GM12878 (cell line): ENCODE results near the gene LTBP4. TPM values are rescaled to one million over a fixed set of nuclear protein-coding genes. Genes with fewer than 3 reads are reported as not detected.

Experiments used
- CEBPB ChIP-seq, 2 experiments: fragments of 150-350 bp in 1 of 2; IDR thresholded peaks; 2 replicates each; pipeline ENCODE4 v1.6.1; 2012 to 2014; ENCODE audit warnings: low read depth in 2 of 2, low read length in 2 of 2, borderline replicate concordance in 1 of 2, inconsistent platforms in 1 of 2
- CHD2 ChIP-seq: IDR thresholded peaks from 2 replicates; pipeline ENCODE4 v1.6.1; 2011; ENCODE audit warnings: low read depth, low read length, improper control_type of control experiment, borderline replicate concordance
- DPF2 ChIP-seq: fragments of 450-650 bp; IDR thresholded peaks from 2 replicates; pipeline ENCODE4 v1.6.1; 2017; ENCODE audit warnings: mild to moderate bottlenecking
- E2F4 ChIP-seq: IDR thresholded peaks from 2 replicates; pipeline ENCODE4 v1.6.1; 2012; ENCODE audit warnings: low read depth, low read length, improper control_type of control experiment
- EGR1 ChIP-seq, 2 experiments: IDR thresholded peaks; 1 replicate in 1 of 2; 2 replicates in 1 of 2; pipeline ENCODE4 v1.6.1; 2011 to 2012; ENCODE audit warnings: low read depth in 2 of 2, low read length in 2 of 2, borderline replicate concordance in 1 of 2, mild to moderate bottlenecking in 1 of 2, moderate library complexity in 1 of 2
- EZH2 ChIP-seq: IDR thresholded peaks from 2 replicates; pipeline ENCODE4 v1.6.1; 2012; ENCODE audit warnings: low read depth, mild to moderate bottlenecking, control low read depth, inconsistent platforms, low read length, borderline replicate concordance; ENCODE audit not compliant: control insufficient read depth
- IRF3 ChIP-seq: fragments of 450-650 bp; IDR thresholded peaks from 2 replicates; pipeline ENCODE4 v1.6.1; 2014; ENCODE audit warnings: mild to moderate bottlenecking
- IRF4 ChIP-seq: IDR thresholded peaks from 2 replicates; pipeline ENCODE4 v1.6.1; 2011; ENCODE audit warnings: low read depth, low read length
- KAT2A ChIP-seq: conservative IDR thresholded peaks from 2 replicates; pipeline ENCODE4 v1.6.1; 2011; ENCODE audit warnings: low read depth, low read length; ENCODE audit not compliant: control insufficient read depth
- MYC ChIP-seq: IDR thresholded peaks from 2 replicates; pipeline ENCODE4 v1.6.1; 2011; ENCODE audit warnings: mild to moderate bottlenecking, low read length, moderate library complexity, inconsistent platforms; ENCODE audit not compliant: insufficient read depth, insufficient replicate concordance, insufficient read length, severe bottlenecking
- NR2C2 ChIP-seq: IDR thresholded peaks from 2 replicates; pipeline ENCODE4 v1.6.1; 2011; ENCODE audit warnings: borderline replicate concordance, low read depth; ENCODE audit not compliant: control insufficient read depth, insufficient read length
- PML ChIP-seq: IDR thresholded peaks from 2 replicates; pipeline ENCODE4 v1.6.1; 2012; ENCODE audit warnings: low read length, inconsistent platforms
- POLR2AphosphoS5 ChIP-seq: IDR thresholded peaks from 2 replicates; pipeline ENCODE4 v1.6.1; 2011; ENCODE audit warnings: mild to moderate bottlenecking, low read length, inconsistent platforms
- RELA ChIP-seq: fragments of 450-650 bp; IDR thresholded peaks from 2 replicates; pipeline ENCODE4 v1.8.0; 2014; ENCODE audit warnings: borderline replicate concordance; ENCODE audit not compliant: partially characterized antibody
- RFX5 ChIP-seq: IDR thresholded peaks from 2 replicates; pipeline ENCODE4 v1.6.1; 2011; ENCODE audit warnings: low read depth, low read length, improper control_type of control experiment
- RUNX3 ChIP-seq: IDR thresholded peaks from 2 replicates; pipeline ENCODE4 v1.6.1; 2012; ENCODE audit warnings: low read length, inconsistent platforms
- SMARCA5 ChIP-seq: fragments of 450-650 bp; IDR thresholded peaks from 2 replicates; pipeline ENCODE4 v1.6.1; 2017; ENCODE audit warnings: mild to moderate bottlenecking
- SMC3 ChIP-seq: IDR thresholded peaks from 2 replicates; pipeline ENCODE4 v1.6.1; 2011; ENCODE audit warnings: low read length, improper control_type of control experiment, borderline replicate concordance
- TBL1XR1 ChIP-seq: IDR thresholded peaks from 2 replicates; pipeline ENCODE4 v1.6.1; 2012; ENCODE audit warnings: low read depth, low read length, improper control_type of control experiment
- TCF7 ChIP-seq: IDR thresholded peaks from 2 replicates; pipeline ENCODE4 v1.6.1; 2014; ENCODE audit warnings: antibody characterized with exemption, borderline replicate concordance
- USF2 ChIP-seq: IDR thresholded peaks from 2 replicates; pipeline ENCODE4 v1.6.1; 2011; ENCODE audit warnings: low read depth, low read length, improper control_type of control experiment, borderline replicate concordance
- ZNF592 ChIP-seq: fragments of 450-650 bp; IDR thresholded peaks from 2 replicates; pipeline ENCODE4 v1.6.1; 2017; ENCODE audit warnings: mild to moderate bottlenecking, moderate library complexity
- polyA plus RNA-seq, 11 experiments: library from polyadenylated mRNA; depleted of rRNA in 4 of 11; unstranded in 6 of 11; stranded (reverse) in 5 of 11; fragments of >200 nt; fragmentation: Nextera tagmentation in 4 of 11; fragmentation: Illumina TruSeq in 1 of 11; extraction: Ambion mirVana in 4 of 11; extraction: Trizol in 1 of 11; gene quantifications; 1 replicate in 1 of 11; 2 replicates in 10 of 11; pipeline versions ENCODE4 v1.2.1 to v1.2.3, GENCODE V29; 2011 to 2016; ENCODE audit warnings: inconsistent platforms in 2 of 11, missing spikeins in 2 of 11, low read depth in 1 of 11
- total RNA-seq, 4 experiments: library from RNA; depleted of rRNA in 3 of 4; stranded (reverse); fragments of >200 nt in 3 of 4; fragmentation: Illumina TruSeq in 1 of 4; extraction: Trizol in 1 of 4; gene quantifications; 2 replicates each; pipeline versions ENCODE4 v1.2.1 to v1.2.3, GENCODE V29; 2013 to 2021
- TF ChIP-seq, protein P1 (sequence below): IDR thresholded peaks from 2 replicates; pipeline ENCODE4 v1.6.1; 2012; ENCODE audit warnings: low read depth, low read length, improper control_type of control experiment

Gene LTBP4
- total and polyA plus RNA-seq, 10 of the 15 experiments (the other 5 are each of a cell fraction or from before 2014, with no cell fraction given), result 0.09 to 34.6 (median 8.5) TPM; not detected in 1

DNA sequence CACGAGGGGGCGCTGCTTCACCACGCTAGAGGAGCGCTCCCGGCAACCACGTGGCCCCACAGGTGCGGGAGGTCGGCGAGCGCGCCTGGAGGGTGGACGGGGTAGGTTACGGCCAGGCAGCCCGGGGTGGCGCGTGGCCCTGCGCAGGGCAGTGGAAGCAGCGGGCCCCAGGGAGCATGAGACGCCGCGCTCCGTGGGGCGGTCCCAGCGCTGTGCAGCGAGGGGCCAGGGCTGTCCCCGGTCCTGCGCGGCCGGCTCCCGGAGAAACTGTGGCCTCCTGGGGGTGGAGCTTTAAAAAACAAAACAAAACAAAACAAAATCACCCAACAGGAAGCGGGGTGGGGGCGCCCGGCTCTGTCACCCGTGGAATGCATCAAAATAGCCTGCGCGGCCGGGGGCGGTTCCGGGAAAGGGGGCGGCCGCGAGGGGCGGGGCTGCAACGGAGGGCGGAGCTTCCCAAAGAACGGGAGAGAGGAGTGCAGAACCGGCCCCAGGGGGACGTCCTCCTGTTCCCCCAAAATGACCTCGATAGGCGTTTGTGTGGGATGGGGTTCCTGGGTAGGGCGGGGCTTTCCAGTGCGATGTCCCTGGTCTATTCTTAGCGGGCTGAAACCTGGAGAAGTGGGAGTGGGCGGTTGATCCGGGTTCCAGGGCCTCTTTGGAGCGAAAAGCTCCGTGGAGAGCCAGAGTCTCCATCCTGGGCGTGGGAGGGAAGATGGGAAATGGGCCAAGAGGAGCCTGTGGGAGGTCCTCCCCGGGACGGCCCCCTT is 61.9 kb downstream of the LTBP4 start (continued):
- TF ChIP-seq USF2, result peak; percentile 69
- peak; percentile 92 for TF ChIP-seq SMARCA5
- no peak for TF ChIP-seq IRF3
- no peak for TF ChIP-seq IRF4
- TF ChIP-seq, protein P1, sequence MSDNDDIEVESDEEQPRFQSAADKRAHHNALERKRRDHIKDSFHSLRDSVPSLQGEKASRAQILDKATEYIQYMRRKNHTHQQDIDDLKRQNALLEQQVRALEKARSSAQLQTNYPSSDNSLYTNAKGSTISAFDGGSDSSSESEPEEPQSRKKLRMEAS, result peak; percentile 96
- no peak for TF ChIP-seq CHD2
- no peak for TF ChIP-seq CEBPB (IDR thresholded peaks at IDR 0.05; ENCODE audit: borderline replicate concordance in 1 of 2, low read depth in 2 of 2, low read length in 2 of 2)
- TF ChIP-seq POLR2AphosphoS5, result no peak
- peak in 1 of 2 experiments; percentile 65; a peak in 1 of 3 replicates for TF ChIP-seq EGR1 (IDR thresholded peaks at IDR 0.05; ENCODE audit: borderline replicate concordance in 1 of 2, low read depth in 2 of 2, low read length in 2 of 2)
- 0 out of 2 replicates have a peak, but pooled peaks have one; percentile 3 for TF ChIP-seq RUNX3
- TF ChIP-seq ZNF592, result 0 out of 2 replicates have a peak, but pooled peaks have one; percentile 16
- no peak for TF ChIP-seq EZH2
- TF ChIP-seq PML, result no peak
- TF ChIP-seq TCF7, result no peak
- TF ChIP-seq TBL1XR1, result no peak
- TF ChIP-seq RFX5, result no peak
- TF ChIP-seq MYC, result peak; percentile 87
- TF ChIP-seq KAT2A, result no peak
- TF ChIP-seq RELA, result peak; percentile 77
- no peak for TF ChIP-seq E2F4
- no peak for TF ChIP-seq NR2C2
- TF ChIP-seq SMC3, result peak; percentile 90
- TF ChIP-seq DPF2, result peak; percentile 77
